HG03175 (cell line): Measurements from ENCODE around the gene RPS18.
A peak's percentile ranks its signal among the peaks of the same experiment; 100 is the strongest.

Source experiments
- ATAC-seq: cut with Tn5 transposase; IDR thresholded peaks from one replicate; pipeline ENCODE4 v1.9.1; 2021; ENCODE audit warnings: mild to moderate bottlenecking, moderate library complexity; ENCODE audit not compliant: unreplicated experiment

The RPS18 gene

GRCh38 chr6:33288921-33289783, 17.3 kb downstream of the RPS18 start, which contains the start of the genes PFDN6 and WDR46:
Gene PFDN6, plus strand, starts transcription at chr6:33289601. Its CDS starts 256 bp downstream, at chr6:33289857.
Gene WDR46, minus strand, starts transcription at chr6:33289239. Its CDS starts 69 bp downstream, at chr6:33289170.
- ATAC-seq = peak; percentile 88

GRCh38 chr6:33289784-33290315, 18.0 kb downstream of the RPS18 start:
- ATAC-seq = peak; percentile 8

- no peak for ATAC-seq
Observed at GRCh38 chr6:33290459-33290858, 18.6 kb downstream of the RPS18 start.

GRCh38 chr6:33292996-33293682, 21.3 kb downstream of the RPS18 start:
- ATAC-seq = no peak

GRCh38 chr6:33294086-33294823, 22.4 kb downstream of the RPS18 start:
- ATAC-seq = no peak

- no peak for ATAC-seq
Observed at GRCh38 chr6:33295621-33296369, 23.9 kb downstream of the RPS18 start.

- ATAC-seq = no peak
Observed at GRCh38 chr6:33296797-33297405, 25.0 kb downstream of the RPS18 start.

- no peak for ATAC-seq
Observed at GRCh38 chr6:33297406-33297955, 25.6 kb downstream of the RPS18 start.

GRCh38 chr6:33297956-33298772, 26.3 kb downstream of the RPS18 start:
- ATAC-seq = no peak

GRCh38 chr6:33298773-33299236, 26.9 kb downstream of the RPS18 start, which contains the start of gene RGL2:
Gene RGL2, minus strand, starts transcription at chr6:33298942. Its CDS starts 332 bp downstream, at chr6:33298610.
- ATAC-seq = peak; percentile 28

GRCh38 chr6:33299237-33299944, 27.5 kb downstream of the RPS18 start:
- peak; percentile 79 for ATAC-seq

GRCh38 chr6:33301877-33302276, 30.0 kb downstream of the RPS18 start:
- no peak for ATAC-seq

- no peak for ATAC-seq
Observed at GRCh38 chr6:33304216-33304615, 32.3 kb downstream of the RPS18 start.

- ATAC-seq = no peak
Observed at GRCh38 chr6:33305052-33305451, 33.2 kb downstream of the RPS18 start.

GRCh38 chr6:33306356-33306755, 34.5 kb downstream of the RPS18 start:
- ATAC-seq = no peak

GRCh38 chr6:33312361-33313104, 40.7 kb downstream of the RPS18 start:
- peak; percentile 31 for ATAC-seq

GRCh38 chr6:33313105-33313708, 41.3 kb downstream of the RPS18 start:
- ATAC-seq = no peak
